C4-2B (cell line): ENCODE measurements around the gene HELZ.
"Not testable (repeated sequence)": the region's sequence is repeated elsewhere in the genome, so short reads cannot be mapped to it uniquely, and the experiment has no call there.

ENCODE experiments used
- H3K27ac ChIP-seq: fragments of 450-650 bp; 2 replicates; pipeline ENCODE4 v1.5.1; 2017
- CTCF ChIP-seq: fragments of 450-650 bp; conservative IDR thresholded peaks from 2 replicates; pipeline ENCODE4 v1.5.1; 2017; ENCODE audit warnings: mild to moderate bottlenecking
- ZFX ChIP-seq: fragments of 450-650 bp; IDR thresholded peaks from 2 replicates; pipeline ENCODE4 v1.6.1; 2017

Gene HELZ

GRCh38 chr17:67044940-67045339 is 200.1 kb downstream of the HELZ start:
- TF ChIP-seq ZFX (no peak), CTCF (no peak)
- H3K27ac ChIP-seq: no peak overlapping the region

- no peak within 1 kb of the TSS for H3K27ac ChIP-seq
- no peak for TF ChIP-seq ZFX
- no peak for TF ChIP-seq CTCF
These were observed 200.8 kb downstream of the HELZ start, which contains the start of gene CACNG1 for GRCh38 chr17:67044016-67044772. Gene CACNG1, plus strand, starts transcription at chr17:67044554. Its CDS starts 107 bp downstream, at chr17:67044661.

GRCh38 chr17:67043283-67043682 is 201.7 kb downstream of the HELZ start:
- no peak for TF ChIP-seq ZFX
- TF ChIP-seq CTCF: no peak
- H3K27ac ChIP-seq: no peak overlapping the region

- no peak overlapping the region for H3K27ac ChIP-seq
- TF ChIP-seq ZFX (no peak), CTCF (no peak)
These were observed 202.8 kb downstream of the HELZ start for GRCh38 chr17:67041941-67042899.

GRCh38 chr17:67041531-67041930 is 203.5 kb downstream of the HELZ start:
- TF ChIP-seq ZFX (no peak), CTCF (no peak)
- no peak overlapping the region for H3K27ac ChIP-seq

GRCh38 chr17:67041119-67041518 is 203.9 kb downstream of the HELZ start:
- H3K27ac ChIP-seq: not testable (repeated sequence)

GRCh38 chr17:67040652-67041051 is 204.3 kb downstream of the HELZ start:
- no peak overlapping the region for H3K27ac ChIP-seq
- TF ChIP-seq ZFX (no peak), CTCF (no peak)
